GM12878 (cell line): ENCODE measurements around the gene OR9Q1. TPM values are rescaled to one million over a fixed set of nuclear protein-coding genes. Genes with fewer than 3 reads are reported as not detected.

ENCODE experiments used
- ATAC-seq: fragments of 200-7000 bp; cut with Tn5 transposase; 3 replicates; pipeline ENCODE4 v1.9.1; 2020; ENCODE audit warnings: mild to moderate bottlenecking, moderate library complexity
- BruUV-seq: library from RNA; stranded (reverse); fragments of 400-500 nt; replicated peaks from 2 replicates; lab custom pipeline; 2021; lab: Mats Ljungman, UMichigan
- CTCF ChIA-PET: fragments of 300-600 bp; sonication (Branson Sonifier 250); formaldehyde crosslinking; extraction: SDS; loops from one replicate; lab custom pipeline; 2021; ENCODE audit warnings: inconsistent platforms; lab: Yijun Ruan, JAX
- POLR2A ChIA-PET: fragments of 350-600 bp; formaldehyde crosslinking; extraction: SDS; loops from one replicate; lab custom pipeline; 2021; ENCODE audit warnings: inconsistent platforms; lab: Charles Lee
- RAD21 ChIA-PET: fragments of 300-600 bp; sonication (Branson Sonifier 250); formaldehyde crosslinking; loops from one replicate; lab custom pipeline; 2023; ENCODE audit warnings: antibody characterized with exemption; ENCODE audit not compliant: unreplicated experiment; lab: Charles Lee
- SMC1A ChIA-PET: fragments of 300-600 bp; sonication (Branson Sonifier 250); formaldehyde crosslinking; loops from one replicate; lab custom pipeline; 2023; ENCODE audit not compliant: unreplicated experiment, uncharacterized antibody; lab: Charles Lee
- DNase-seq: peaks from one replicate; pipeline ENCODE4 v3.0.0-alpha.2; 2011; ENCODE audit warnings: low read depth, low spot score
- FAIRE-seq: peaks from 3 replicates; lab custom pipeline; 2011; peaks lifted over from hg19 to GRCh38; lab: Jason Lieb, UNC
- H2AFZ ChIP-seq: 2 replicates; pipeline ENCODE4 v1.6.0; 2011; ENCODE audit warnings: low read depth, low read length, control low read depth; ENCODE audit not compliant: control insufficient read depth
- H3K27ac ChIP-seq: 2 replicates; pipeline ENCODE4 v1.5.1; 2011; ENCODE audit warnings: control low read depth; ENCODE audit not compliant: control insufficient read depth, insufficient read depth
- H3K27me3 ChIP-seq, 2 experiments: replicated peaks in 1 of 2; 2 replicates each; pipeline versions ENCODE4 v1.6.0 to v1.6.1; 2011; ENCODE audit warnings: low read length in 1 of 2; ENCODE audit not compliant: control insufficient read depth in 2 of 2, insufficient read depth in 2 of 2
- H3K36me3 ChIP-seq, 2 experiments: 2 replicates each; pipeline ENCODE4 v1.5.1; 2011; ENCODE audit warnings: low read length in 1 of 2; ENCODE audit not compliant: control insufficient read depth in 2 of 2, insufficient read depth in 2 of 2
- H3K4me1 ChIP-seq: 2 replicates; pipeline ENCODE4 v1.6.1; 2011; ENCODE audit warnings: mild to moderate bottlenecking, low read length, moderate library complexity, mixed read lengths; ENCODE audit not compliant: control insufficient read depth, insufficient read depth
- H3K4me2 ChIP-seq: 2 replicates; pipeline ENCODE4 v1.6.0; 2011; ENCODE audit warnings: control low read depth; ENCODE audit not compliant: control insufficient read depth, insufficient read depth
- H3K4me3 ChIP-seq: fragments of 200-600 bp; sonication (generic); 2 replicates; pipeline ENCODE4 v1.5.1; 2016
- H3K79me2 ChIP-seq: 2 replicates; pipeline ENCODE4 v1.6.0; 2011; ENCODE audit warnings: low read length; ENCODE audit not compliant: control insufficient read depth, insufficient read depth
- H3K9ac ChIP-seq: 2 replicates; pipeline ENCODE4 v1.8.0; 2011; ENCODE audit warnings: low read length, control low read depth, mixed read lengths; ENCODE audit not compliant: control insufficient read depth, insufficient read depth
- H3K9me3 ChIP-seq: replicated peaks from 3 replicates; pipeline ENCODE4 v1.5.1; 2011; ENCODE audit warnings: mild to moderate bottlenecking, low read length; ENCODE audit not compliant: control insufficient read depth, insufficient read depth
- H4K20me1 ChIP-seq: 2 replicates; pipeline ENCODE4 v1.6.0; 2011; ENCODE audit not compliant: control insufficient read depth, insufficient read depth
- CHD4 ChIP-seq: fragments of 200-600 bp; sonication (generic); IDR thresholded peaks from 2 replicates; pipeline ENCODE4 v1.6.1; 2016; ENCODE audit warnings: mild to moderate bottlenecking
- ELK1 ChIP-seq: IDR thresholded peaks from 2 replicates; pipeline ENCODE4 v1.6.1; 2012; ENCODE audit warnings: low read depth, low read length, improper control_type of control experiment
- EP300 ChIP-seq, 2 experiments: fragments of 150-350 bp in 1 of 2; IDR thresholded peaks; 2 replicates each; pipeline ENCODE4 v1.6.1; 2011 to 2012; ENCODE audit warnings: low read depth in 2 of 2, low read length in 2 of 2, borderline replicate concordance in 1 of 2, improper control_type of control experiment in 1 of 2, inconsistent platforms in 1 of 2; ENCODE audit not compliant: control insufficient read depth in 1 of 2
- ESRRA ChIP-seq: IDR thresholded peaks from 2 replicates; pipeline ENCODE4 v1.6.1; 2012; ENCODE audit warnings: mild to moderate bottlenecking, low read length, improper control_type of control experiment
- FOXK2 ChIP-seq: fragments of 450-650 bp; IDR thresholded peaks from 2 replicates; pipeline ENCODE4 v1.6.1; 2017; ENCODE audit warnings: mild to moderate bottlenecking, moderate library complexity
- MEF2A ChIP-seq: IDR thresholded peaks from 2 replicates; pipeline ENCODE4 v1.6.1; 2011; ENCODE audit warnings: low read depth, mild to moderate bottlenecking, low read length, moderate library complexity; ENCODE audit not compliant: insufficient read depth
- MYC ChIP-seq: IDR thresholded peaks from 2 replicates; pipeline ENCODE4 v1.6.1; 2011; ENCODE audit warnings: mild to moderate bottlenecking, low read length, moderate library complexity, inconsistent platforms; ENCODE audit not compliant: insufficient read depth, insufficient replicate concordance, insufficient read length, severe bottlenecking
- NR2C2 ChIP-seq: IDR thresholded peaks from 2 replicates; pipeline ENCODE4 v1.6.1; 2011; ENCODE audit warnings: borderline replicate concordance, low read depth; ENCODE audit not compliant: control insufficient read depth, insufficient read length
- SMC3 ChIP-seq: IDR thresholded peaks from 2 replicates; pipeline ENCODE4 v1.6.1; 2011; ENCODE audit warnings: low read length, improper control_type of control experiment, borderline replicate concordance
- YBX1 ChIP-seq: fragments of 450-650 bp; IDR thresholded peaks from 2 replicates; pipeline ENCODE4 v1.6.1; 2016; ENCODE audit warnings: antibody characterized with exemption
- YY1 ChIP-seq: IDR thresholded peaks from 2 replicates; pipeline ENCODE4 v1.6.1; 2011; ENCODE audit warnings: low read depth, mild to moderate bottlenecking, low read length
- ZNF207 ChIP-seq: fragments of 450-650 bp; IDR thresholded peaks from 2 replicates; pipeline ENCODE4 v1.6.1; 2014; ENCODE audit warnings: antibody characterized with exemption, mild to moderate bottlenecking, borderline replicate concordance
- ZNF24 ChIP-seq: fragments of 450-650 bp; IDR thresholded peaks from 2 replicates; pipeline ENCODE4 v1.6.1; 2017; ENCODE audit warnings: antibody characterized with exemption, mild to moderate bottlenecking
- ZNF384 ChIP-seq: IDR thresholded peaks from 2 replicates; pipeline ENCODE4 v1.6.1; 2012; ENCODE audit warnings: low read depth, mild to moderate bottlenecking, low read length, improper control_type of control experiment, borderline replicate concordance
- WGBS: methylation state at CpG from one replicate; pipeline ENCODE4 v1.1.6; 2016; ENCODE audit warnings: low lambda C conversion rate; ENCODE audit not compliant: insufficient replicate concordance, insufficient coverage; ENCODE audit errors: missing lambda C conversion rate; 5-methylcytosine and 5-hydroxymethylcytosine counted together
- in situ Hi-C: fragments of 300-500 bp; cut with MboI; formaldehyde crosslinking; loops from 9 replicates; pipeline ENCODE4 v1.14.3; 2018; ENCODE audit warnings: mixed read lengths
- intact Hi-C: fragments of 100-400 bp; cut with micrococcal nuclease; formaldehyde crosslinking; loops from one replicate; pipeline ENCODE4 v1.14.2; 2022; ENCODE audit not compliant: unreplicated experiment
- polyA plus RNA-seq, 11 experiments: library from polyadenylated mRNA; depleted of rRNA in 4 of 11; unstranded in 6 of 11; stranded (reverse) in 5 of 11; fragments of >200 nt; fragmentation: Nextera tagmentation in 4 of 11; fragmentation: Illumina TruSeq in 1 of 11; extraction: Ambion mirVana in 4 of 11; extraction: Trizol in 1 of 11; gene quantifications; 1 replicate in 1 of 11; 2 replicates in 10 of 11; pipeline versions ENCODE4 v1.2.1 to v1.2.3, GENCODE V29; 2011 to 2016; ENCODE audit warnings: inconsistent platforms in 2 of 11, missing spikeins in 2 of 11, low read depth in 1 of 11
- total RNA-seq, 4 experiments: library from RNA; depleted of rRNA in 3 of 4; stranded (reverse); fragments of >200 nt in 3 of 4; fragmentation: Illumina TruSeq in 1 of 4; extraction: Trizol in 1 of 4; gene quantifications; 2 replicates each; pipeline versions ENCODE4 v1.2.1 to v1.2.3, GENCODE V29; 2013 to 2021
- TF ChIP-seq, protein P1 (sequence below): fragments of 450-650 bp; conservative IDR thresholded peaks from 2 replicates; pipeline ENCODE4 v1.6.1; 2017; ENCODE audit warnings: mild to moderate bottlenecking, moderate library complexity

Gene OR9Q1
- total and polyA plus RNA-seq, 10 of the 15 experiments (the other 5 are each of a cell fraction or from before 2014, with no cell fraction given), result not detected

DNA sequence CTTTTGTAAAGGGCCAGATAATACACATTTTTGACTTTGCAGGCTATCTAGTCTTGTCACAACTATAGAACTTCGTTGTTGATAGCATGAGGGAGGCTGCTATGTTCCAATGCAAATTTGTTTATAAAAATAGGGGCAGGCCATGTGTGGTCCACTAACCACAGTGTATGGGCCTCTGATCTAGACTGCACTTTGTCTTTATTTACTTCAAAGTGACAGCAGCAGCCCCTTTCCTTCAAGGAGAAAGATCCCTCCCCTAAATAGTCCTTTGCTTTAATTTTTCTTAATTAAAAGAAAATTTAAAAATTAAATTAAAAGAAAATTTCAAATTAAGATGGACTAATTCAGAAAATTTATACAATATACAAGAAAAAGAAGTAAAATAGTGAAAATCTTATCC is 49.5 kb upstream of the OR9Q1 start:
- no peaks in the 10 kb centered on the region for H3K9me3 ChIP-seq
- in situ Hi-C loops (no loop called here), intact Hi-C loops (no loop called here)
- H3K4me3 ChIP-seq, result no peak overlapping the region
- H3K4me1 ChIP-seq, result no peaks in the 10 kb centered on the region
- no peak overlapping the region for H2AFZ ChIP-seq
- H3K9ac ChIP-seq, result no peak overlapping the region
- ATAC-seq (no peak), DNase-seq (no peak), FAIRE-seq (no peak)
- WGBS, result 5% methylated on average over 1 of the region's 1 CpG
- BruUV-seq, result no TSS peak
- POLR2A ChIA-PET, result no interaction called here
- no peaks in the 10 kb centered on the region for H4K20me1 ChIP-seq
- no peak overlapping the region for H3K4me2 ChIP-seq
- RAD21 ChIA-PET, result no interaction called here
- no peaks in the 10 kb centered on the region for H3K27me3 ChIP-seq
- no peaks in the 10 kb centered on the region for H3K36me3 ChIP-seq
- SMC1A ChIA-PET, result no interaction called here
- TF ChIP-seq MEF2A, result no peak
- no peaks in the 10 kb centered on the region for H3K79me2 ChIP-seq
- H3K27ac ChIP-seq, result no peak overlapping the region
- CTCF ChIA-PET, result no interaction called here

DNA sequence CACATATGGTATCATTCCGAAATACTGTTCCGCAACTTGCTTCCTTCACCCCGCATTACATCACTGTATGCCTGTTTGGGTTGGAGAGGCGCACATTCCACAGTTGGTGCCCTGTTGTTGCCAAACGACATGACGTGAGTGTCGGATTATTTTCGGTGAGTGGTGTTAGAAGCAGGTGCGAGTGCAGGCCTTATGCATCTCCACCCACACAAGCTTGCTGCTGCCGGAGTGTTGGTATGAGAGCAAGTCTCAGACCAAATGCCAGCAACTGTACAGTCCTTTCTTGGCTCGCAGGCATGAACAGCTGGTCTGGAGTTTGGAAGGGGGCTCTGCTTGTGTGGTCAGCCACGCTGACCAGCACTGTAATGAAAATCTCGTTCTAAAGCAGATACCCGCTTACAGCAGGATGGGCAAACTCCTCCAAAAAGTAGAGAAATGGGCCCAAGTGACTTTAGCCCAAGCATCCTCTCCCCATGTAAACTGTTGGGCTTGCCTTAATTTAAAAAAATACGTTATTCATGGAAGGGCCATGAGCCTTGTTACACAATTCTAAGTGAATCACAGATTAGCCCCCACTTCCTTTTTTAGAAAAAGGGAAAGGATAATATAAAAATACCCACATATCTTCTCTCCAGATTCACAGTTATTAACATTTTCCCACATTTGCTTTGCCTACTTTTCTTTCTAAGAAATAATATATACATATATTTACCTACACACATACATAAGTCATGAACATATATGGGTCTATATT is 48.7 kb upstream of the OR9Q1 start:
- no peaks in the 10 kb centered on the region for H3K4me1 ChIP-seq
- no peak overlapping the region for H3K4me3 ChIP-seq
- no peaks in the 10 kb centered on the region for H4K20me1 ChIP-seq
- DNase-seq, result no peak
- no peak for ATAC-seq
- no peak overlapping the region for H3K9ac ChIP-seq
- 75% methylated on average over 15 of the region's 15 CpGs for WGBS
- ChIA-PET CTCF (no interaction called here), SMC1A (no interaction called here), RAD21 (no interaction called here), POLR2A (no interaction called here)
- H3K27me3 ChIP-seq, result no peaks in the 10 kb centered on the region
- BruUV-seq, result no TSS peak
- no peaks in the 10 kb centered on the region for H3K36me3 ChIP-seq
- no peak for FAIRE-seq
- in situ Hi-C loops (no loop called here), intact Hi-C loops (no loop called here)
- H2AFZ ChIP-seq, result no peak overlapping the region
- H3K4me2 ChIP-seq, result no peak overlapping the region
- H3K79me2 ChIP-seq, result no peaks in the 10 kb centered on the region
- TF ChIP-seq YY1 (no peak), ELK1 (no peak), ZNF24 (no peak), SMC3 (no peak), YBX1 (no peak), NR2C2 (no peak), ESRRA (no peak), ZNF384 (no peak), MYC (no peak), EP300 (IDR thresholded peaks at IDR 0.05; ENCODE audit: borderline replicate concordance in 1 of 2, control insufficient read depth in 1 of 2, low read depth in 2 of 2, low read length in 2 of 2) (no peak), ZNF207 (no peak), FOXK2 (no peak), CHD4 (no peak)
- TF ChIP-seq, protein P1, sequence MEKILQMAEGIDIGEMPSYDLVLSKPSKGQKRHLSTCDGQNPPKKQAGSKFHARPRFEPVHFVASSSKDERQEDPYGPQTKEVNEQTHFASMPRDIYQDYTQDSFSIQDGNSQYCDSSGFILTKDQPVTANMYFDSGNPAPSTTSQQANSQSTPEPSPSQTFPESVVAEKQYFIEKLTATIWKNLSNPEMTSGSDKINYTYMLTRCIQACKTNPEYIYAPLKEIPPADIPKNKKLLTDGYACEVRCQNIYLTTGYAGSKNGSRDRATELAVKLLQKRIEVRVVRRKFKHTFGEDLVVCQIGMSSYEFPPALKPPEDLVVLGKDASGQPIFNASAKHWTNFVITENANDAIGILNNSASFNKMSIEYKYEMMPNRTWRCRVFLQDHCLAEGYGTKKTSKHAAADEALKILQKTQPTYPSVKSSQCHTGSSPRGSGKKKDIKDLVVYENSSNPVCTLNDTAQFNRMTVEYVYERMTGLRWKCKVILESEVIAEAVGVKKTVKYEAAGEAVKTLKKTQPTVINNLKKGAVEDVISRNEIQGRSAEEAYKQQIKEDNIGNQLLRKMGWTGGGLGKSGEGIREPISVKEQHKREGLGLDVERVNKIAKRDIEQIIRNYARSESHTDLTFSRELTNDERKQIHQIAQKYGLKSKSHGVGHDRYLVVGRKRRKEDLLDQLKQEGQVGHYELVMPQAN, result no peak
- H3K9me3 ChIP-seq, result no peaks in the 10 kb centered on the region
- no peak overlapping the region for H3K27ac ChIP-seq
